IPS-18c (cell line): ENCODE results near the gene USH1C.

Experiments
- H3K4me3 ChIP-seq: 2 replicates; pipeline ENCODE4 v1.7.0; 2013; ENCODE audit warnings: low read depth, mild to moderate bottlenecking, low read length, moderate library complexity; ENCODE audit not compliant: insufficient read depth
- H3K9me3 ChIP-seq: one replicate; pipeline ENCODE4 v1.6.1; 2013; ENCODE audit warnings: mild to moderate bottlenecking, low read length, moderate library complexity; ENCODE audit not compliant: control insufficient read depth, insufficient read depth

The USH1C gene

DNA sequence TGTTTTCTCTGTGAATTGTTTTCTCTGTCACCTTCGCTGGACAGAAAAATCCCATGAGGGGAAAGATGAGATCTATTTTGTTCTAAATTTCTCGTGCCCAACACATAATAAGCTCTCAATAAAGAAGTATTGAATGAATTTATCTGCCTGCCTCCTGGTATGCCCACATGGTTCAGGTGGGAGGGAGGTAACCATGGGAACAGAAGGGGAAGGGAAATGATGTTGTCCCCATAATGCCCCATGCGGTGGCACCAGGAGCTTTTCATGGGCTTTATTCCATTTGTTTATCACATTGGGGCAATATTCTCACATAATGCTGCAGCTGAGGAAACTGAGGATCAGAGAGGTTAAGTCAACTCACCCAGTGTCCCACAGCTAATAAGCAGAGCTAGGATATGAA is 8.7 kb downstream of the USH1C start:
- Histone ChIP-seq H3K9me3 (no peaks in the 10 kb centered on the region), H3K4me3 (no peak overlapping the region)

DNA sequence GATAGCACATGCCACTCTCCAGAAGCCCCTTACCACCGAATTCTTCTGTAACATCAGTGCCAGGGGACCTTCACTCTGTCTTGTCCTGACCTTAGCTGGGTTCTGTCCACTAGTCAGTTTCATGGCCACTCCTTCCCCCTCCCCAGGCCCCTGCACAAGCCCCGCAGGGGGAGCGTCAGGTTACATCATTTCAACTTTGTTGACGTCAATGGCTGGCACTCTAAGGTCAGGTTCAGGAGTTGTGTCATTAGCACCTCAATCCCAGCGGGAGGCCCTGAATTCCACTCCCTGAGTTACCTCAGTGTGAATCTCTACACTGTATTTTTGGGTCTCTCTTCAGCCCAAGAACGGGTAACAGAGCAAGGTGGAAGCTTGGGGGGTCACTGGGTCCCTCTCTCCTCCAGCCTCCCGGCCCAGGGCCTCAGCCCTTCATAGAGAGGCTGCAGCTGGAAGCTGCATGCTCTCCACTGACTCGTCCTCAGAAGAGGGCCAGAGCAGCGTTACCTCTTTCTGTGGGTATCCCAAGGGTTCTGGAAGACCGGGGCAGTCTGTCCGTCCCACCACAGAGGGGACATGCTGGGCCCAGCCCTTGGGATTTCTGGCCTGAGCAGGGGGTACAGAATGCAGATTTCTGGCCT is 10.3 kb downstream of the USH1C start:
- H3K9me3 ChIP-seq = no peaks in the 10 kb centered on the region
- no peak overlapping the region for H3K4me3 ChIP-seq

DNA sequence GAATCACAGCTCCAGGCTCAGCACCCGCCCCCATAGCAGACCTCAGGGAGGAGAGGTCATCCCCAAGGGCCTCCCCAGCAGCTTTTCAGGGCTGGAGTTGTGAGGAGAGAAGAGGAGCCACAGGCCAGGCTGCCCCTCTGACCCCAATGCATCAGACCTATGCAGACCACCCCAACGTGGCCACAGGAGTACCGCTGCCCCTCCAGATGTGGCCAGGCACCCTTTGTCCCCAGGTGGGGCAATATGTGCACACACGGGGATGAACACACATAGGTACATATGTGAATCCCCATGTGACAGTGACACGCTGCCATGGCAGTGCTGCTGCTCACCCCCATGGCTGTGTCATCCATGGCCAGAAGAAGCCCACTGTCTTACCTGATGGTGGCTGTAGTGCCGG is 10.9 kb downstream of the USH1C start:
- no peaks in the 10 kb centered on the region for H3K9me3 ChIP-seq
- H3K4me3 ChIP-seq = no peak overlapping the region

DNA sequence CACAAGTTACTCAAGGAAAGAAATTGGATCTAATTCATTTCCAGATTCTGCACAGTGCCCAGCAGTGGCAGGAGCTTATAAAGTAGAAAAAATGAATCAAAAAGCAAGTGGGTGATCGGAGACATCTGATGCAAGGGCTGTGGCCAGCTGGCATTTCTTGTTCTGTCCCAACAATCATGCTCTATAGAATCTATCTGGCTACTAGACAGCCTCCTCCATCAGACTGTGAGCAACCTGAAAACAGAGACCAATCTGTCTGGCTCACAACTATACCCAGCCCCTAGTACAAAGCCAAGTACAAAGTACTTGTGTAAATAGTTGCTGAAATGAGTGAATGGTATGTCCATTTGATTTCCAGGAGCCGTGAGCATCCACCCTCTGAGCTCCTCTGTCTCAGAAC is 11.4 kb downstream of the USH1C start:
- H3K9me3 ChIP-seq = no peaks in the 10 kb centered on the region
- no peak overlapping the region for H3K4me3 ChIP-seq

DNA sequence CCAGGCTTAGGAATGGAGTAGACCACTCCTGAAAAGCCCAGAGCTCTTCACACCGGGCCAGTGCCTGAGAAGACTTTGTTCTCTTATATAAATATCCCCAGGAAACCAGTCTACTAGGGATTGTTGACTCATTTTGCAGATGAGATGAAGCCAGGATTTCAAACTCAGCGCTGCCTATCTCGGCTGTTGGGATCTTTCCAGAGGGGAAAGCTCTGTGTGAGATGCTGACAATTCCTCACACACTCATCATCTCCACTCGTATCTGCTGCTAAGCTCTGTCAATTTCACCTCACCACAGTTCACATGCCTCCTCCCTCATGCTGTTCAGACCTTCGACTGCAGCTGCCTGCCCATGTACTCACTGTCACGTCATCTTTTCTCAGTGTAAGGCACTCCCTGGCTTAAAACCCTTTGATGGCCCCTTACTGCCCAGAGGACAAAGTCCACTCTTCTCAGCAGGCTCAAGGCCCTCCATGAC is 12.5 kb downstream of the USH1C start:
- Histone ChIP-seq H3K4me3 (no peak overlapping the region), H3K9me3 (no peaks in the 10 kb centered on the region)

DNA sequence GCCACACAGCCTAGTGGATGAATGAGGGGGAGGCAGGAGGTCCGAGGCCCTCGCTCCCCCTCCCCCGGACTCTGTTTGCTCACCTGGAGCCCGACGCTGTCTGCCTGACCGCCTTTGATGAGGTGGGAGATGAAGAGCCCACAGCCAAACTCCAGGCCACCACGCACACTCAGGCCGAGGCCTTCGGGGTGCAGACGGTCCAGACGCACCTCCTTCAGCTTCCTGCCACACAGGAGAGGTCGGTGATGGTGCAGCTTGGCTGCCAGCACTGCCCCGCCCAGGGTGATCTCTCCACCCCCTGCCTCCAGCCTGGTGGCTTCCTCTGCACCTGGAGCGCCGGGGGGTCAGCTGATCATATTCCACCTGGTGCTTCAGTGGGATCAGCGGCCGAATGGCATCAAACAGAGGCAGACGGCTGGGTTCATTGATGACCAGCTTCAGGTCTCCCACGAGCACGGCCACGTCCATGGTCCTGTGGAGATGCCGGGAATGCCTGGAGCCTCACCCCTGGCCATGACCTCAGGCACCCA is 13.1 kb downstream of the USH1C start:
- no peak overlapping the region for H3K4me3 ChIP-seq
- no peaks in the 10 kb centered on the region for H3K9me3 ChIP-seq

DNA sequence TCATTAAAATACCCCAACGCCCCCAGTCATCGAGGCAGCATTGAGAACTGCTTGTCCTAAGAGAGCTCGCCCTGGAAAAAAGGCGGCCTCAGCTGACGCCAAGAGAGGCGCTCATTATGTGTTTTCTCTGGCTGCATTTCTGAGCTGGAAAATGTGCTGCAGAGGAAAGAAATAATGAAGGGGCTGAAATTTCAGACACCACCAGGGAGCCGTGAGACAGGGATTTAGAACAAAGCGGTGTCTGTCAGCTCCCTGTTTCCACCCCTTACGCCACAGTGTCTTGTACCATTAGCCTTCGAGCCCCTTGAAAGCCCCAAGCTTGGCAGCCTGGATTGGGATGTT is 14.4 kb downstream of the USH1C start:
- H3K9me3 ChIP-seq = no peaks in the 10 kb centered on the region

DNA sequence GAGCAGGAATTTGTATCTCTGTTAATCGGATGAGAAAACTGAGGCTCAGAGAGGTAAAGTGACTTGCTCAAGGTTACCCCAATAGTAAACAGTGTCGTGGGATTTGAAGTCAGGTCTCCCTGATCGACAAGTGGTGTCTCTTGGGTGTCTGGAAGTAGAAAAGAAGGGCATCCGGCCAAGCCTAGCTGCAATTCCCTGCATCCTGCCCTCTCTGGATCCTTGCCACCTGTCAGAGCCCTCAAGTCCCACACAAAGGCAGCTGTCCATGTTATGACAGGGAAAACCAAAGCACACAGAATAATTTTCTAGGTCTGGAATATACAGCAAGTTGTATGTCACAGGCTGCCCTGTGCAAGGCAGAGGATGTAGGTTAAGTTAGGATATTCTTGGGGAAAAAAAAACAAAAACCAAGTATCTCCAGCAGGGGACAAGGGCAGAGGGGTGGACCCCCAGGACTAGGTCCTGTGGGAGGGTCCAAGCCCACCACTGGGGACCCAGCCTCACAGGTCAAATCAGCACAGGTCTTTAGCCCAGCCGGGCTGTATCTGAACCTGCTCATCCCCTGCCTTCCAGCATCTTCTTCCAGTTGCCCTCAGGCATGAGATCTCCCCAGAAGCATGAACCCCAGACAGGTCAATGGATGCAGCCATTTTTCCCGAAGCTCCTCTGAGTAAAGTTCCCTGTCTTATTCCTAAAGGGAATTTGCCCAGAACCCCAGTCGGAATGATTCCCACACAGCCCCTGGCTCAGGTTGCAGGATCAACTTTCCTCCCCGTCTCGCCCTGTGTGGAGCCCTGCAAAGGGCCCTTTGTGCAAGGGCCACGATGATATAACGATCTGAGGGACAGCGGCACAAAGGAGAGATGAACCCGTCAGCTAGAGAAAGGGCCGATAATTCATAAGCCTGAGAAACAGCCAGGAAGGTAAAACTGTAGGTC is 15.0 kb downstream of the USH1C start:
- H3K4me3 ChIP-seq = no peak overlapping the region
- no peaks in the 10 kb centered on the region for H3K9me3 ChIP-seq

More for the DNA sequence above, 14.4 kb downstream of the USH1C start:
- no peak overlapping the region for H3K4me3 ChIP-seq

DNA sequence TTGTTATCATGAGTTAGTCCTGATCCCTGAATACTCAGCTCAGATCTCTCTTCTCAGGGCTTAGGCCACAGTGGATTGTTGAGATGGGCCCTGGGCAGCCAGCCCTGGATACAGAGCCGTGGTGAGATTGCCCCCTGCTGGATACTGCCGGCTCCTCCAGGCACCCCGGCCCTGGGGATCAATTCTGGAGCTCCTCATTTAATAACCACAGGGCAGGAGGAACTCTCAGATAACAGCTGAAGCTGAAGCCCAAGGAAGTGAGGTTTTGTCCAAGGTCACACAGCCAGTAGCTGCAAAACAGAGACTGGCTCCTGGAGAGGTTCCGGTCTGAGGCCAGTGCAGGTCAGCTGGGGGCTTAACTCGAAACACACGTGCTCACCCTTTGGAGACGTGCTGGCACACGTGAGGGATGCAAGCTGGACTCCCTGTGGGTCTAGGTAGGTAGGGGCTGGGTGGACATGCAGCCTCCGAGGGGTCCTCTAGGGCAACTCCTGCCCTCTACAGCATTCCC is 16.0 kb downstream of the USH1C start:
- Histone ChIP-seq H3K9me3 (no peaks in the 10 kb centered on the region), H3K4me3 (no peak overlapping the region)

DNA sequence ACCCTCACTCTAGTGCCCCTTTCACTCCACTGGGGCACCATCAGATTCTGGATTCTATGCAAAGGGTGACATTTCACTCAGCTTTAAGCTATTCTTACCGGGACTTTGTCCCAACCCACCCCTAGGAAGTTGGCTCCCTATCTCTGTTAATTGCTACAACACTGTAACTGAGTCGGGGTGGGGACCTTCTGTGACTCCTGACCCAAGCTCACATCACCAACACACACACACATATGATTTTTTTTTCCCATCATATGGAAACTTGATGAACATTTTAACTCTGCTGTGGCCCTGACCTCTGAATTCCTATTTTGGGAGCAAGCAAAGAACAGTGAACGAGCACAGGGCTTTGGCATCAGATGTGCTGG is 16.6 kb downstream of the USH1C start:
- Histone ChIP-seq H3K4me3 (no peak overlapping the region), H3K9me3 (no peaks in the 10 kb centered on the region)

DNA sequence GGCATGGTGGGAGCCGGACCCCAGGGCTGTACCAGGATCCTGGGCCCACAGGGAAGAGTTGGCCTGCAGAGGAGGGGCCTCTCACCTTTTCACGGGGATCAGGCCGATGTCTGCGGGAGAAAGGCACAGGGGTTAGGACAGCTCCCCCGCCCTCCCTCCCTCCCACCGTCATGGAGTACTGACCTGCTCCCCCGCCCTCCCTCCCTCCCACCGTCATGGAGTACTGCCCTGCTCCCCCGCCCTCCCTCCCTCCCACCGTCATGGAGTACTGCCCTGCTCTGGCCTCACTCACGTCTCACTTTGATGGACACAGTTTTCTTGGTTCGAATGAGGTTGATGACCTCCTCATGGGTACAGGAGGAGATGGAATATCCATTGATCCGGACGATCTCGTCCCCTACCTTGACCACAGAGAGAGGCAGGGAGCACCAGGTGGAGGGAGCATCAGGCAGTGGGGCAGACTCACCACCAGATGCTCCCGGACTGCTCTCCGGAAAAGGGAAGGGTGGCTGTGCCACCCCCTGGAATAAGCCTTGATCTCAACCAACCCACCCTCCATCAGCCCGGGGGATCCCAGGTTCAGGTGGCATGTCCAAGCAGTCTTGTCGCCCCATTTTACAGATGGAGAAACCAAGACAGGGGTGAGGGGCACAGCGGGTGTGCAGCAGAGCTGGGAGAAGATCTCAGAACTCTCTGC is 17.1 kb downstream of the USH1C start:
- Histone ChIP-seq H3K4me3 (no peak overlapping the region), H3K9me3 (no peaks in the 10 kb centered on the region)

DNA sequence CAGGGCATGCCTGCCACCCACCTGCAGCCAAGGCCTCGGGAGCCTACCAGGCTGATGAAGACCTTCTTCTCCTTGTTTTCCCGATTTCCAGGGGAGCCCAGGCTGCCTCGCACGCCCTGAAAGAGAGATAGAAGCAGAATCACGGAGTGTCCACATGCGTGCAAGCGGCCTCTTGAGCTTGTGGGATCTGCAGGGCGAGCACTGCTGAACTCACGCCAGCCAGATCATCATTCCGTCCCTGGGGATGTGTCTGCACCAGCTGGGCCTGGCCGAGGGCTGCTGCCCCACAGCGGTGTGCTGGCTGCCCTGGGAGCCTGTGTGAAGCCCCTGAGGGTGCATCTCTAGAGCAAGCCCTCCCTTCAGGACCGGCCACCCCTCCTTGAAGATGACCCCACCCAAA is 17.9 kb downstream of the USH1C start:
- peaks cover 2% of the 10 kb centered on the region for H3K9me3 ChIP-seq
- no peak overlapping the region for H3K4me3 ChIP-seq

DNA sequence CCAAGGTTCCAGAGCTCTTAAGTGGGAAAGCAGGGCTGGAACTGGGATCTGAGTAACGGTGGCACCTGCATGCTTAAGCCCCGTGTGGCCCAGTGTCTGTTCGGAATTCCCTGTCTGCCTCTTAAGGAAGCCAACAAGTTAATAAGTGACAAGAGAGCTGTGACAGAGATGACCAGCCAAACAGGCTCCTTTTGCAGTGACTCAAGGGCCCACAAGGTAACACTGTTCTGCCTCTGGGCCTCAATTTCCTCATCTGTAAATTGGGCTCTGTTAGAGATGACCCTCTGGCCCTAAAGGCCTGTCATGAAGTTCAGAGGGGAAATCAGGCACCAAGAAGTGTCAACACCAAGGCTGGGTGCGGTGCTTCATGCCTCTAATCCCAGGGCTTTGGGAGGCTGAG is 18.6 kb downstream of the USH1C start:
- Histone ChIP-seq H3K4me3 (no peak overlapping the region), H3K9me3 (peaks cover 2% of the 10 kb centered on the region)

DNA sequence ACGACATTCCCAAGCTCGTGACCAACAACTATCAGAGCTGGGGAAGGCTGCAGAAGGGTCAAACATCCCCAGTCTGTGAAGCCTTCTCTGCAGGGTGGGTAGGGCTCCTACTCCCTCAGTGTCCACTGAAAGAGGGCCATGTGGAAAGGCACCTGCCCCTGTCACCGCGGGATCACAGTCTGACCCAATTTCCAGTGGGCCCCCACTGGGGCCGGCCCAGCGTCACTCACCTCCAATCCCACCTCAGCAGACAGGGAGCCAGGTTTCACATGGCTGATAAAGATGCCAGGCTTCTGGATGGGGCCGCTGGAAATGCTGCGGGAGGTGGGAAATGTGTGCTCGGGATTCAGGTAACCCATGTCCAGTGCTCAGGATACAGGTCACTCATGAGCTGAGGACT is 20.0 kb downstream of the USH1C start:
- H3K9me3 ChIP-seq = peaks cover 2% of the 10 kb centered on the region
- H3K4me3 ChIP-seq = no peak overlapping the region

DNA sequence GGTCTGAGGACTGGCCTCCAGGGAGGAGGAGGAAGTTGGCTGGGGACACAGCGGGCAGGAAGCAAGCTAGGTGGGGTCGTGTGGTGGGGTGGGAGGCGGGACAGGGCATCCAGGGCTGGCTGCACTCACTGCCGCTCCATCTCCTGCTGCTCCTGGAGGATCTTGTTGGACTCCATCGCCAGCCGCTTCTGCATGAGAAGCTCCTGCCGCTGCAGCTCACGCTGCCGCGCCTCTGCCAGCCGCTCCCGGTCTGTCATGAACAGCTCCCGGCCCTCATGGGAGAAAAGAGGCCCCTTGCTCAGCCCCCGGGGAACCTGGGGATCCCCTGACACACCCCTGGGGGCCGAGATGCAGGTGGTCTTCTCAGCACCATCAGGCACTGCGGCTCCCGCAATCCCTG is 21.6 kb downstream of the USH1C start:
- Histone ChIP-seq H3K4me3 (no peak overlapping the region), H3K9me3 (peaks cover 2% of the 10 kb centered on the region)

DNA sequence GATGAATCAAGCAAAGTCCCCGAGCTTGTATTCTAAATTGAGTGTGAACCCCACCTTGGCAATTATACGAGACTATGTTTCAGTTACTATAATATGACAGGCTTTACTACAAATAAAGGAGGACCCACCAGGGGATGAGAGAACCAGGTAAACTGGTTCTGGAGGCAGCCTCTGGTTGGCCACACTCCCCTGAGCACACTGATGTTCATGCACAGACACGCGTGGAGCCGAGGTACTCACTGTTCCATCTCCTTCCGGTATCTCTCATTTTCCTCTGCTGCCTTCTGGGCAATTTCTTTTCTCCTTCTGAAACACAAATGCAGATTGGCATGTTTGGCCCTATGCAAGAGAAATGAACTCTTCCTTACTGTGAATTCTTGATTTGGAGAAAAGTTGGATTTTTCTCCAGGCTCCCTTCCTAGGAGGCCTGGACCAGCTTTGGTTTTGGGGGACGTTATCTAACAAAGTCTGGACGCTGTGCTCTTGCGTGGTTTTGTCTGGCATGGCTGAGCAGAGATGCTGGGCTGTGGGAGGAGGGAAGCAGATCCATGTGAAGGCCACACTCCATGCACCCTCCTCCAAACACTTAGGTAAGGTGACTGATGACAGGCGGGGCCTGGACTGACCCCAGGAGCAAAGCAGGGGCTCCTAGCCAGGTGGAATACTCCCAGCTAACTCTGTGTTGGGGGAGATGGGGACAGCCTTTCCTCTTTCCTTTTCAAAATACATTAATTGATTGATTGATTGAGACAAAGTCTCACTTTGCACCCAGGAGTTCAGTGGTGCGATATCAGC is 22.9 kb downstream of the USH1C start:
- Histone ChIP-seq H3K4me3 (no peak overlapping the region), H3K9me3 (peaks cover 2% of the 10 kb centered on the region)
